Peyer's patch (tissue), 4 donors: ENCODE data around the gene PSMG2.

Source experiments
- POLR2A ChIP-seq, 2 donors: fragments of 450-650 bp; IDR thresholded peaks; one replicate each; pipeline ENCODE4 v1.5.1; 2017; ENCODE audit warnings: antibody characterized with exemption in 2 of 2, mild to moderate bottlenecking in 2 of 2, moderate library complexity in 2 of 2
- TF ChIP-seq, protein P1 (sequence below), 6 experiments: fragments of 450-650 bp in 4 of 6; fragments of 200-600 bp in 2 of 6; sonication (generic) in 1 of 6; IDR thresholded peaks; one replicate each; pipeline ENCODE4 v1.5.1; 2017 to 2019; ENCODE audit warnings: antibody characterized with exemption in 6 of 6, mild to moderate bottlenecking in 3 of 6, moderate library complexity in 1 of 6

DNA sequence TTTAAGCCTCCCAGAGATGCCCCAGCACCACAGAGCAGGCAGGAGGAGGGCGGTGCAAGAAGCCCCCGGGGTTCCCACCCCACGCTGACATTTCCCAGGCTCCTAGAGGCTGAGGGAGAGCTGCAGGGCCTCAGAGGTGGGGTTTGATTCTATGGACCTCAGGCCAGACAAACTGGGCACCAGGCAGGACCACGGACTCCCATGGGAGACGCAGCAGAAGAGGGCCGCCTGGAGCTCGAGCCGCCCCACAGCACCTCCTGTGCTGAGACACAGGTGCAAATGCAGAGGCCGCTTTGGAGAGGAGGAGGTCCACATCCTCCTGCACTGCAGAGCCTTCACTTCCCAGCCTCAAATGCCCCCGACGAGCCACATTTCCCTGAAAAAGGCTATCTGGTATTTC is 62.7 kb downstream of the PSMG2 start:
- no peak for TF ChIP-seq POLR2A (IDR thresholded peaks at IDR 0.05)
- TF ChIP-seq, protein P1, sequence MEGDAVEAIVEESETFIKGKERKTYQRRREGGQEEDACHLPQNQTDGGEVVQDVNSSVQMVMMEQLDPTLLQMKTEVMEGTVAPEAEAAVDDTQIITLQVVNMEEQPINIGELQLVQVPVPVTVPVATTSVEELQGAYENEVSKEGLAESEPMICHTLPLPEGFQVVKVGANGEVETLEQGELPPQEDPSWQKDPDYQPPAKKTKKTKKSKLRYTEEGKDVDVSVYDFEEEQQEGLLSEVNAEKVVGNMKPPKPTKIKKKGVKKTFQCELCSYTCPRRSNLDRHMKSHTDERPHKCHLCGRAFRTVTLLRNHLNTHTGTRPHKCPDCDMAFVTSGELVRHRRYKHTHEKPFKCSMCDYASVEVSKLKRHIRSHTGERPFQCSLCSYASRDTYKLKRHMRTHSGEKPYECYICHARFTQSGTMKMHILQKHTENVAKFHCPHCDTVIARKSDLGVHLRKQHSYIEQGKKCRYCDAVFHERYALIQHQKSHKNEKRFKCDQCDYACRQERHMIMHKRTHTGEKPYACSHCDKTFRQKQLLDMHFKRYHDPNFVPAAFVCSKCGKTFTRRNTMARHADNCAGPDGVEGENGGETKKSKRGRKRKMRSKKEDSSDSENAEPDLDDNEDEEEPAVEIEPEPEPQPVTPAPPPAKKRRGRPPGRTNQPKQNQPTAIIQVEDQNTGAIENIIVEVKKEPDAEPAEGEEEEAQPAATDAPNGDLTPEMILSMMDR (IDR thresholded peaks at IDR 0.05), result no peak
